Uterus (tissue), 4 donors: ENCODE results near the gene CADM4. TPM values are rescaled to one million over a fixed set of nuclear protein-coding genes. Genes with fewer than 3 reads are reported as not detected.

Source experiments
- DNase-seq, 2 donors: peaks; one replicate each; pipeline ENCODE4 v3.0.0-alpha.2; 2019 to 2020
- H3K27ac ChIP-seq, 2 donors: fragments of 200-600 bp; sonication (generic); 1 replicate in 1 of 2; 2 replicates in 1 of 2; pipeline ENCODE4 v1.5.1; 2016 to 2018
- H3K27me3 ChIP-seq, 2 donors: fragments of 200-600 bp; sonication (generic); one replicate each; pipeline ENCODE4 v1.5.1; 2018 to 2019; ENCODE audit warnings: control low read depth in 1 of 2
- H3K36me3 ChIP-seq, 2 donors: fragments of 200-600 bp; sonication (generic); one replicate each; pipeline ENCODE4 v1.5.1; 2019; ENCODE audit warnings: control low read depth in 1 of 2
- H3K4me1 ChIP-seq, 2 donors: fragments of 200-600 bp; sonication (generic); one replicate each; pipeline ENCODE4 v1.5.1; 2018 to 2019; ENCODE audit warnings: control low read depth in 1 of 2
- H3K4me3 ChIP-seq, 2 donors: fragments of 200-600 bp; sonication (generic); 1 replicate in 1 of 2; 2 replicates in 1 of 2; pipeline ENCODE4 v1.5.1; 2018 to 2019; ENCODE audit warnings: mild to moderate bottlenecking in 1 of 2
- H3K9me3 ChIP-seq, 2 donors: fragments of 200-600 bp; sonication (generic); one replicate each; pipeline ENCODE4 v1.5.1; 2019; ENCODE audit warnings: control low read depth in 1 of 2
- POLR2A ChIP-seq, 2 donors: fragments of 450-650 bp; IDR thresholded peaks; one replicate each; pipeline ENCODE4 v1.6.1; 2016; ENCODE audit warnings: antibody characterized with exemption in 2 of 2, mild to moderate bottlenecking in 1 of 2, moderate library complexity in 1 of 2
- intact Hi-C: fragments of 100-400 bp; cut with DNase I; formaldehyde crosslinking; loops from one replicate; pipeline ENCODE4 v1.15.1; 2023; ENCODE audit warnings: low total_unique reads
- total RNA-seq, 4 donors: library from RNA; depleted of rRNA in 3 of 4; stranded (reverse); fragments of >200 nt in 3 of 4; gene quantifications; one replicate each; pipeline versions ENCODE4 v1.1.0 to v1.2.4, GENCODE V29; 2014 to 2023
- TF ChIP-seq, protein P1 (sequence below), 4 experiments: fragments of 200-600 bp in 2 of 4; fragments of 450-650 bp in 2 of 4; sonication (generic) in 2 of 4; IDR thresholded peaks; one replicate each; pipeline ENCODE4 v1.5.1; 2016 to 2019; ENCODE audit warnings: antibody characterized with exemption in 4 of 4, mild to moderate bottlenecking in 2 of 4, moderate library complexity in 1 of 4
- donor health status: DM: yes; HTN: yes; CAD: no.

CADM4 gene
- total RNA-seq, 4 donors from 2014 or later, result 2.1 to 18.6 (median 10.5) TPM

DNA sequence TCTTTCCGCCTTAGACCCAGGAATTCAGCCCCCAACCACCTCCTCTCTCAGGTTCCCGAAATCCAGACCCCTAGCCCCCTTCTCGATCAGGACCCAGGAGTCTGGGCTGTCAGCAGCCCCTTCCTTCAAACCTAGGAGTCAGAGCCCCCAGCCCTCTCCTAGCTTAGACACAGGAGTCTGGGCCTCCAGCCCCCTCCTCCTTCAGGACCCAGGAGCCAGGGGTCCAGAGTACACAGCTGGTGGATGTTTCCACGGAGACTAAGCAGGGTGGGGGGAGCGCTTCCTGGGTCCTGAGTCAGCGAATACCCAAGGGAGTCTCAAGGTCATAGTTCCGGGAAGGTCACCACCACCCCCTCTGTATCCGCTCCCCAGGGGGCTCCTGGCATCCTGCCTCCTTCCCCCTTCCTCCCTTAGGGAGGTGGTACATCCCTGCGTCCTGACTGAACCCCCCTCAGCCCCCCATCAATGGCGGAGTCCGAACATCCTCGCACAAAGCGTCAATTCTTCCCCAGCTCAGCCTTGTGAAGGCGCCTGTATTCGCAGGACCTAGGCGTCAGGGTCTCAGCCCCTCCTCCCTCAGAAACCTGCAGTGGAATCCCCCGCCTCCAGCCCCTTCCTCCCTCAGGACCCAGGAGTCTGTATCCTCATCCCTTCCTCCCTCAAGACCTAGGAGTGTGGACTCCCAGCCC, 4.6 kb downstream of the CADM4 start:
- no peak for TF ChIP-seq POLR2A (IDR thresholded peaks at IDR 0.05)
- TF ChIP-seq, protein P1, sequence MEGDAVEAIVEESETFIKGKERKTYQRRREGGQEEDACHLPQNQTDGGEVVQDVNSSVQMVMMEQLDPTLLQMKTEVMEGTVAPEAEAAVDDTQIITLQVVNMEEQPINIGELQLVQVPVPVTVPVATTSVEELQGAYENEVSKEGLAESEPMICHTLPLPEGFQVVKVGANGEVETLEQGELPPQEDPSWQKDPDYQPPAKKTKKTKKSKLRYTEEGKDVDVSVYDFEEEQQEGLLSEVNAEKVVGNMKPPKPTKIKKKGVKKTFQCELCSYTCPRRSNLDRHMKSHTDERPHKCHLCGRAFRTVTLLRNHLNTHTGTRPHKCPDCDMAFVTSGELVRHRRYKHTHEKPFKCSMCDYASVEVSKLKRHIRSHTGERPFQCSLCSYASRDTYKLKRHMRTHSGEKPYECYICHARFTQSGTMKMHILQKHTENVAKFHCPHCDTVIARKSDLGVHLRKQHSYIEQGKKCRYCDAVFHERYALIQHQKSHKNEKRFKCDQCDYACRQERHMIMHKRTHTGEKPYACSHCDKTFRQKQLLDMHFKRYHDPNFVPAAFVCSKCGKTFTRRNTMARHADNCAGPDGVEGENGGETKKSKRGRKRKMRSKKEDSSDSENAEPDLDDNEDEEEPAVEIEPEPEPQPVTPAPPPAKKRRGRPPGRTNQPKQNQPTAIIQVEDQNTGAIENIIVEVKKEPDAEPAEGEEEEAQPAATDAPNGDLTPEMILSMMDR (IDR thresholded peaks at IDR 0.05), result no peak
- Histone ChIP-seq H3K27me3 (no peaks in the 10 kb centered on the region), H3K9me3 (no peaks in the 10 kb centered on the region), H3K27ac (no peak overlapping the region), H3K4me3 (peak overlapping the region in 1 of 2 donors; percentile 12), H3K36me3 (no peaks in the 10 kb centered on the region), H3K4me1 (peaks cover 0 to 7% of the 10 kb centered on the region in 2 donors)
- intact Hi-C loops, result no loop called here
- no peak for DNase-seq

DNA sequence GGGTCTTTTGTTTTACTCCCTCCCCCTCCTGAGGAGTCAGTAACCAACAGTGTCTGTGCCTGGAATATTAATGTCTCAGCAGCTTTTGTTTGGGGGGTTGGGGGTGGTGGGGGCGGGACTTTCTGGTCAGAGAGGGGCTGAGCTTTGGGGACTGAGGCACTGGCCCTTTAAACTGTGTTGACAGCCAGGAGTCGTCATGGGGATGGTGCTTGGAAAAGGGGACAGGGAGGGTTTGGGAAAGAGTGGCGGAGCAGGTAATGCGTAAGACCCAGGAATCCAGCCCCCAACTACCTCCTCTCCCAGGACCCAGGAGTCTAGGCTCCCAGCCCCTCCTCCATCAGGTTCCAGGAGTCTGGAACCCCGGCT, 5.2 kb downstream of the CADM4 start:
- Histone ChIP-seq H3K9me3 (no peaks in the 10 kb centered on the region), H3K4me3 (no peak overlapping the region), H3K4me1 (peaks cover 0 to 5% of the 10 kb centered on the region in 2 donors), H3K27me3 (no peaks in the 10 kb centered on the region), H3K27ac (no peak overlapping the region), H3K36me3 (no peaks in the 10 kb centered on the region)
- DNase-seq, result no peak
- intact Hi-C loops, result no loop called here
- TF ChIP-seq, protein P1 (IDR thresholded peaks at IDR 0.05), result no peak
- no peak for TF ChIP-seq POLR2A (IDR thresholded peaks at IDR 0.05)

- DNase-seq, result no peak
- Histone ChIP-seq H3K27ac (no peak overlapping the region), H3K27me3 (no peaks in the 10 kb centered on the region), H3K9me3 (no peaks in the 10 kb centered on the region), H3K36me3 (no peaks in the 10 kb centered on the region), H3K4me1 (peaks cover 0 to under 1% of the 10 kb centered on the region in 2 donors), H3K4me3 (no peak overlapping the region)
- no peak for TF ChIP-seq POLR2A (IDR thresholded peaks at IDR 0.05)
- TF ChIP-seq, protein P1 (IDR thresholded peaks at IDR 0.05), result no peak
- intact Hi-C loops, result no loop called here
Observed at GRCh38 chr19:43634068-43634467, 5.6 kb downstream of the CADM4 start.

DNA sequence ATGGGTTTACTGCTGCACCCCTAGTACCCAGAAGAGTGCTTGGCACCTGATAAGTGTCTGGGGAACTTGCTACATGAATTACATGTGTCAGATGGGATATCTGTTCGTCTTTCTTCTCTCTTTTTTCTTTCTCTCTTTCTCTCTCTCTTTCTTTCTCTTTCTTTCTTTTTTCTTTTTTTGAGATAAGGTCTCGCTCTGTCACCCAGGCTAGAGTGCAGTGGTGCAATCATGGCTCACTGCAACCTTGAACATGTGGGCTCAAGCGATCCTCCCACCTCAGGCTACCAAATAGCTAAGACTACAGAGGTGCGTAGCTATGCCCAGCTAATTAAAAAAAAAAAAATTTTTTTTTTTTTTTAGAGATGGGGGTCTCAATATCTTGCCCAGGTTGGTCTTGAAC, 6.1 kb downstream of the CADM4 start:
- H3K9me3 ChIP-seq, result no peaks in the 10 kb centered on the region
- H3K4me1 ChIP-seq, result no peaks in the 10 kb centered on the region
- TF ChIP-seq POLR2A (IDR thresholded peaks at IDR 0.05), result no peak
- TF ChIP-seq, protein P1 (IDR thresholded peaks at IDR 0.05), result no peak

GRCh38 chr19:43631491-43631890, 8.2 kb downstream of the CADM4 start:
- H3K36me3 ChIP-seq, result no peaks in the 10 kb centered on the region
- intact Hi-C loops, result no loop called here
- no peak for TF ChIP-seq POLR2A (IDR thresholded peaks at IDR 0.05)
- TF ChIP-seq, protein P1 (IDR thresholded peaks at IDR 0.05), result no peak

More for the DNA sequence above, 6.1 kb downstream of the CADM4 start:
- no peaks in the 10 kb centered on the region for H3K27me3 ChIP-seq
- H3K27ac ChIP-seq, result no peak overlapping the region
- intact Hi-C loops, result no loop called here
- H3K36me3 ChIP-seq, result no peaks in the 10 kb centered on the region
- no peak for DNase-seq
- H3K4me3 ChIP-seq, result no peak overlapping the region

More at GRCh38 chr19:43631491-43631890, 8.2 kb downstream of the CADM4 start:
- H3K27me3 ChIP-seq, result no peaks in the 10 kb centered on the region
- no peaks in the 10 kb centered on the region for H3K4me1 ChIP-seq
- no peak overlapping the region for H3K27ac ChIP-seq
- H3K4me3 ChIP-seq, result no peak overlapping the region
- H3K9me3 ChIP-seq, result no peaks in the 10 kb centered on the region
- no peak for DNase-seq
